HG03469 (cell line): Measurements from ENCODE around the gene PRKAR1B.

Source experiments
- ATAC-seq: cut with Tn5 transposase; IDR thresholded peaks from one replicate; pipeline ENCODE4 v1.9.1; 2021; ENCODE audit warnings: mild to moderate bottlenecking, moderate library complexity, moderate number of reproducible peaks; ENCODE audit not compliant: unreplicated experiment

The PRKAR1B gene

DNA sequence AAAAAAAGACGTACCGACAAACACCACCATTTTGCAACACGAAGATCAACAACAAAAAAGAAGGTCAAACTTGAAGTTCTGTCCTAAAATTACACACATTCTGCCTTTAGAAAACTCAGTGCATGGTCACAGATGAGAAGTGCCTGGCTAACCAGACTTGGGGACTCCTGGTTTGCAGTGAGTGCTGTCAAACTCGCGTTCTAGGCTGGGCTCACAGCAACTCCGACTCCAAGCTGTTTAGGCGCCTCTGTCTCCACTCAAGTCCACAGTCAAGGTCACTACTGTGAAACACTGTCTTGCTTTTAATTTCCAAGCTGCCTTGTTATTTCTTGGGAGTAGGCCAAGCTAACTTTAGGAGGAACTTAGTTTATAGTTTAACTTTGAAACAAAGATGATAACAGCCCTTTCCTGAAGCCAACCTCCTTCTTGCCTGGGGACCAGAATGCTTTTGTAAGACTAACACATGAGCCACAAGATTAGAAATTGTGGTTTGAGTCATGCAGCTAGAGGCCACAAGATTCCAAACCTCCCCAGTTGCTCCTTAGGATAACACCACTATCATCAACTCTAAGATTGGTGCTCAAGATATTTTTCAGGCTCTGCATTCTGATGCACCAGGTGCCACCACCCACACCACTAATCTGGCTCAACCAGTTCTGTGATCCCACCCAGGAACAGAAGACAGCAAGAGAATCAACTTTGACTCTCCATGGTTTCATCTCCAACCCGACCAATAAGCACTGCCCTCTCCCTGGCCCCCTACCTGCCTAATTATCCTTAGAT lies 1.7 kb downstream of the PRKAR1B start:
- ATAC-seq = no peak

DNA sequence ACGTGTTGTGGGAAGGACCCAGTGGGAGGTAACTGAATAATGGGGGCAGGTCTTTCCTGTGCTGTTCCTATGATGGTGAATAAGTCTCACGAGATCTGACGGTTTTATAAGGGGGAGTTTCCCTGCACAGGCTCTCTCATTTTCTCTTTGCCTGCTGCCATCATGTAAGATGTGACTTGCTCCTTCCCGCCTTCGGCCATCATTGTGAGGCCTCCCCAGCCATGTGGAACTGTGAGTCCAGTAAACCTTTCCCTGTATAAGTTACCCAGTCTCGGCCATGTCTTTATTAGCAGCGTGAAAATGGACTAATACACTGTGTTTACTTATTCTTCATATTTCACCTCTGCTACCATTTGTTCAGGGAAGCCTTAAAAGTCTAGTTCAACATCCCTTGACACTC lies 2.8 kb downstream of the PRKAR1B start:
- ATAC-seq = no peak

DNA sequence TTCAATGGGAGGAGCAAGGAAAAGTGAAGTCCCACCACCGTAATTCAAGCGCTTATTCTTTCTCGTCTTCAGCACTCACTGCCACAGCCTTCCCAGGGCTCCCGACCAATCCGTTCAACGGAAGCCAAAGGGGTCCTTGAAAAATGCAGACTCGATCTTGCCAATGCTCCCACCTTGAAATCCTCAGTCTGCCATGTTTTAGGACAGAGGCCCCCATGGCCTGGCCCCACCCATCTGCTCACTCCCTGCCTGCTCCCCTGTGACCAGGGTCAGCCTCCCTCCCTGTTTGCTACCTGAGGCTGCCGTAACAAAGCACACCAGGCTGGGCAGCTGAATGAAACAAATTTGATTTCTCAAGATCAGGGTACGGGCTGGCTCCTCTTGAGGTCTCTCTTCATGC lies 3.5 kb downstream of the PRKAR1B start:
- no peak for ATAC-seq

DNA sequence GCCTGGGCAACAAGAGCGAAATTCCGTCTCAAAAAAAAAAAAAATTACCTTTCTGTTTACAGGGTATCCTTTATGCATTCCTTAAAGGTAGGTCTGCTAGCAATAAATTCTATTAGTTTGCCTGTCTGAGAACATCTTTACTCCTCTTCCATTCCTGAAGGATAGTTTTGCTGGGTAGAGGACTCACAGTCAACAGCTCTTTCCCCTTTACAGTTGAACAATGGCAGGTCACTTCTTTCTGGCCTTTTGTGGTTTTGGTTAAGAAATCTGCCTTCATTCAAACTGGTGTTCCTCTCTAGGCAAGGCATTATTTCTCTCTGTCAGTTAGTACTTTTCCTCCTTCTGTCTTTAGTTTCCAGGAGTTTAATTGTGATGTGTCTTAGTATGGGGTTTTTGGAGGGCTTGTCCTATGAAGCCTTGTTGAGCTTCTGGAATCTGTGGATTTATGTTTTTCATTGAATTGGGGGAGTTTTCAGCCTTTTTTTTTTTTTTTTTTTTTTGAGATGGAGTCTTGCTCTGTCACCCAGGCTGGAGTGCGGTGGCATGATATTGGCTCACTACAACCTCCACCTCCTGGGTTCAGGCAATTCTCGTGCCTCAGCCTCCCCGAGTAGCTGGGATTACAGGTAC lies 5.3 kb downstream of the PRKAR1B start:
- no peak for ATAC-seq

DNA sequence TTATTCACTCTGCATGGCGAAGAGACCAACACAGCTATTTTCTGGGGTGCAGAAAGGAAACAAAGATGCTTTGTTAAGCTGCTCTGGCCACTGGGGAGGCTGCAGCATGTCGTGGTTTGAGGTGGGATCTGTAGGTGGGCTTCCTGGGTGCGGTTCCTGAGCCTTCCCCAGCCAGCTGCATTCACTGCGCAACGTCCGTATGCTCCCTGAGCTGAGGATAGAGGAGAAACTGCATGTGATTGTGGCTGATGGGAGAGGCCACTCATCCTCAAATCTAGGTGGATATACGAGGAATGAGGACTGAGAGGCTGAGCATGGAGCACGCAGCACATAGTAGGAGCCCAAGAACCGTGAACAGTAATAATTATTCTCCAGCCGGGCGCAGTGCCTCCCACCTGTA lies 10.4 kb downstream of the PRKAR1B start:
- ATAC-seq = no peak

DNA sequence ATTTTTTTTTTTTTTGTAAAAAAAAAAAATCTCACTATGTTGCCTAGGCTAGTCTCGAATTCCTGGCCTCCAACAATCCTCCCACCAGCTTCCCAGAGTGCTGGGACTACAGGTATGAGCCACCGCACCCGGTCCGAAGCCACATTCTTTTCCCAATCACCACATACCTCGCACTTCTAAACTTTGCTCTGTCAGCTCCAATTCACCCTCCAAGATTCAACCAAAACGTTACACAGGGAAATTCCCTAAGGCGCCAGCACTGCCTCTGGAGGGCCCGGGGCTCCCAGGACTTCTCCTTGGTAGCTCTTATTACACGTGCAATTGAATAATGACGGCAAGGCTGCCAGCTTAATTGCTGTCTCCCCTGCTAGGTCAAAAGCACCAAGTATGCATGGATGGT lies 10.9 kb downstream of the PRKAR1B start:
- no peak for ATAC-seq

DNA sequence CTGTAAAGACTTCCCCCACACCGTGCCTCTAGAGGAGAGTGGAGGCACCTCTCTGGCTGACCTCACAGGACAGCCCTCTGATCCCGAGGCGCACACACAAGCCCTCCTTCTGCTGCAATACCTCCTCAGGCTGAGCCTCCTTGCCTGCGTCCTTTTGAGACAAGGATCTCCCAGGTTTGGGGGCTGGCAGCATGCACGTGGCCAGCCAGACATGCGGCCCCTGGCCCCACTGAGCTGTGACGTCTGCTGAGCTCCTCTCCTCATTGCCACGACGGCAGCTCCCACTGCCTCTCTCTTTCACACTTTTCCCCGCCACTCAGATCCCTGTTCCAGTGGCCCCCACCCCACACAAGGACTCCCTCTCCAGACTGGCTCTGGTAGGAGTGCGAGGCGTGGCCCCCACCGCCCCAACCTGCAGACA lies 12.8 kb downstream of the PRKAR1B start:
- no peak for ATAC-seq

DNA sequence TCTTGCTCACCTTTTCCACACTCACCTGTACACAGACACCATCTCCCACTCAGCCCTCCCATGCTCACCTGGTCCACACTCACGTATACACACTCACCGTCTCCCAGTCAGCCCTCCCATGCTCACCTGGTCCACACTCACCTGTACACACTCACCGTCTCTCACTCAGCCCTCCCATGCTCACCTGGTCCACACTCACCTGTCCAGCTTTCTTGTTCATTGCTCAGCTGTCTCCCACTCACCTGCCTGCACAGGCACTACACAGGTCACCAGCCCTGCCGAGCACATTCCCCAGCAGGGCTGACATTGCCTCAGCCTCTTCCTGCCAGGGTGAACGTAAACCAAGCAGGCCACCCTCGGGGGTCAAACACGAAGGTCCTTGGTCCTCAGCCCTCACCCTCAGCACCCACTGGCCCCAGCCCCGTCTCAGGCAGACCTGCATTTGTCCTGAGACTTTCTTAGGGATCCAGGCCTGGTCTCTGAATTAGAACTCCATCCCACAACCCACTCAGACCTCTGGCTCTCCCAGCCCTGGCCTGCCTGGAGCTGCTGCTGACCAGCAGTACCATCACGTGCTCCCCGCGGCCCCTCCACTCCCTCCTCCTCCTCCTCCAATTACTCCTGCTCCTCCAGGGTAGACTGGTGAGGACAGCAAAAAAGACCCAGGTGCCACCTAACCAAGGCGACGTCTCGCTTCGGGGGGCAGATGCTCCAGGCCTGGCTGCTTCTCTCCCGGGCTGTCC lies 13.4 kb downstream of the PRKAR1B start:
- no peak for ATAC-seq

DNA sequence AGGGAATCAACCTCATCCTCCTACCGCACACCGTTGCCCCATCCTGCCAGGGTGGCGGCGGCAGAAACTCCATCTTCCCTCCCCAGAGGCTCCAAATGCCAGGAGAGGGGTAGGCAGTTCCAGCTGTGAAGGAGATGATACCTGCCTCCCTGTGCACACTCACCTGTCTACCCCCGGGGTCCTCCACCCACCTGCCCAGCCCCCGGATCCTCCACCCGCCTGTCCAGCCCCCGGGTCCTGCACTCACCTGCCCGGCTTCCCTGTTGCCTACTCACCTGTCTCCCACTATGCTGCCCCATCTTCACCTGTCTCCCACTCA lies 14.0 kb downstream of the PRKAR1B start:
- ATAC-seq = no peak

DNA sequence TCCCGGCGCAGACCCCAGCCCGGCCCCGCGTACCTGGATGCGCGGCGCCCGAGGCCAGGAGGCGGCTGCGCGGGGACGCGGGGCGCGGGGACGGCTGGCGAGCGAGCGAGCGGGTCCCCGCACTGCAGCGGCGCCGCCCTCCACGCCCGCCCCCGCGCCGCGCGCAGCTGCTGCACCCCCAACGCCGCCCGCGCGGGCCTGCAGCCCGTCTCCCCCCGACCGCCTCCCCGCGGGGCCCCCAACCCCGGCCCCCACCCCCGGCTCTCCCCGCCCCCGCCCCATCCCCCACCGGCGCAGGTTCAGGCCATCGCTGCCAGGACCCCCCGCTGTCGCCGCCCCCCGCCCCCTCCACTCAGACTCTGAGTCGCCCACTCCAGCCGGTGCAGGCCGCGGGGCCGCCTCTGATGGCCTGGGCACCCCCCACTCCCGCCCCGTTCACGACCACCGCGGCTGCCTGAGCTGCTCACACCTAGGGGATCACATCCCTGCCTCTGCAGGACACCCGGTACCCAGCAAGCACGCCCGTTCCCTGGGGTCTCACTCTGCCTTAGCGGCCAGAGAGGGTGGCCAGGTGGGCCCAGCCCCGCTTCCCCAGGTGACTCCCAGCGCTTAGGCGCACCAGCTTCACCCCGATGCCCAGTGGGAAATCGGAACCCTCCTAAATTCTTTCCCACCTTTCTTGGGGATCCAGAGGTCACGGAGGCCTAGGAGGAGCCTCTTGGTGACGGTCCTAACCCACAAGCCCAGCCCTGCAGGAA lies 14.5 kb downstream of the PRKAR1B start:
- no peak for ATAC-seq

DNA sequence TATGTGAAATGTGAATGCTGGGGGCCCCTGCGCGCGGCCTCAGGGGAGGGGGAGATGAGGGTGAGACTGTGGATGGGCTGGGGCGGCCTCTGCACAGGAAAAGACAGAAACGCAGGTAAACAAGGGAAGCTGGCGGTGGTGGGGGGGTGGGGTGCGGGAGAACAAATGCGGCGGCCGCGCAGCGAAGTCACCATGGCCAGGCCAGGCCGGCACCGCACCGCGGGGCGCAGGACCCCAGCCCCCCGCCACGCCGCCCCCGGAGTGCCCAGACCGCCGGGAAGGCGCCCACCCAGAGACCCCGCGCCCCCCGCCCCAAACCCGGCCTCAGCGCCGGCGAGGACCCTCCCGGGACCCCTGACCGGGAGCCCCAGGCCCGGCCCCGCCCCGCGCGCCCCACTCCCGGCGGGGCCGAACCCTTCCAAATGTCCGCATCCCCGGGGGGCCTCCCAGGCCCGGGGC lies 15.1 kb downstream of the PRKAR1B start:
- no peak for ATAC-seq

DNA sequence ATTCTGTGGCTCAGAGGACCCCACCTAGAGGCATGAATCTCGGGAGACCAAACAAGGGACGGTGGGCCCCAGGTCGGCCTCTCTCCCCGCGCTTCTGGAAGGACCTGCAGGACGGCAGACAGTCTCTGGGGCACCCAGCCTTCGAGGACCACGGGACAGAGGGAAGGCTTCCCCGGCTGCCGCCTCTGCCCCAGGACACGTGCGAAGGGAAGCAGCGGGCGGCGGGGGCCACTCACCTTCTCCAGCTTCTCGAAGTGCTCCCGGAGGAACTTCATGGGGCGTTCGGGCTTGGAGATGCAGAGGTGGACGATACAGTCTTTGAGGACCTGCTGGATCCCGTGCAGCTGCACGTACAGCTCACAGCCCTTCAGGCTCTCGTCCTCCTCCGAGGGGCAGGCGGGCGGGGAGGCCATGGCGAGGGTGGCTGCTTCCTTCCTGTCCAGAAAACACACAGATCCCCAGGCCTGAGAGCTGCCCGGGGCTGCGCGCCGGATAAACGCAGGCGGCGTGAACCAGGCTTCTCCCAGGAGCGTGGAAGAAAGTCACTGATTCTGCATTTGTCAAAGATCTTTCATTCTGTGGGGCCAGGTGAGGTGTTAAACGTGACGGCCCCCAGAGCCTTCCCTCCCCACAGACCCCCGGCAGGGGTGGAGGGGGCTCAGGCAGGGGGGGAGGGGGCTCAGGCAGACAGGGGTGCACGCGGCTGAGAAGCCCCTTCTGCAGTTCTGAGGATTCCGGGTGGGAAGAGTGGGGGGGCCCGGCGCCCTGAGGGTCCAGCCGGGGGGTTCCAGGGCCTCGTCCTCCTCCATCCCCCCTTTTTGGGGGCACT lies 15.8 kb downstream of the PRKAR1B start:
- ATAC-seq = no peak

DNA sequence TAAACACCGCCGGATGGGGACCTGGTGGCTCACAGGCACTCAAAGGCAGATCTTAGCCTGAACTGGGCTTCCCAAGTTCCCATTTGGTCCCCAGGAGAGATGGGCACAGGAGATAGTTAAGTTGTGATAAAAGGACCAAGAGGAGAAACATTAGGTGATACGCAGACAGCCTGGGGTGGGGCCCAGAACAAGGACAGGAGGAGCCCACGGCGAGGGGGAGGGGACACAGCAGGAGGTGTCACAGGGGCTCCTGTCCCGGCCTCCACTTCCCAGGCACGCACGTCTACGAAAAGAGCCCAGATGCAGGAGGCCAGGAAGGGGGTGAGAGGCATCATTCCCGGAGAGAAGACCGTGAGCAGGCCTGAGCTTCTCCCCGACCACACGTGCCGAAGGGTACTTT lies 16.9 kb downstream of the PRKAR1B start:
- no peak for ATAC-seq

DNA sequence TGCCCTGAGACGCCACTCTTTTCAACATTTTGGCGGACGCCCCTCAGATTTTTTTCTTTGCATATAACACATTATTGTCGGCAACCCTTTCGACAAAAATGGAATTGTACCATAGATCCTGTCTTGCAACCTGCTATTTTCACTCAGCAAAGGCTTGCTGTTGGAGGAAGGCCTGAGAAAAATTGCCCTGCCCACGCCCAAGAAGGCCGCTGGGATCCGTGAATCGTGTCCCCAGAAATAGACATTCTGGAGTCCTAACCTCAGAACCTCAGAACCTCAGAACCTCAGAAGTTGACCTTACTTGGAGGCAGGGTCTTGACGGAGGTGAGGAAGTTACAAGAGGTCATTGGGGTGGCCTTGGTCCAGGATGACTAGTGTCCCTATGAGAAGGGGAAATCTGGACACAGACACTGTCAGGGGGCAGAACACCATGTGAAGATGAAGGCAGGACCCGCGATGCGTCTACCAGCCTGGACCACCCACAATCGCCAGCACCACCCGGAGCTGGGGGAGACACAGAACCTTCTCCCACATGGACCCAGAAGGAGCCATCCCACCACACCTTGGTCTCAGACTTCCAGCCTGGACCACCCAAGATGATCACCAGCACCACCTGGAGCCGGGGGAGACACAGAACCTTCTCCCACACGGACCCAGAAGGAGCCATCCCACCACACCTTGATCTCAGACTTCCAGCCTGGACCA lies 19.6 kb downstream of the PRKAR1B start:
- ATAC-seq = no peak

DNA sequence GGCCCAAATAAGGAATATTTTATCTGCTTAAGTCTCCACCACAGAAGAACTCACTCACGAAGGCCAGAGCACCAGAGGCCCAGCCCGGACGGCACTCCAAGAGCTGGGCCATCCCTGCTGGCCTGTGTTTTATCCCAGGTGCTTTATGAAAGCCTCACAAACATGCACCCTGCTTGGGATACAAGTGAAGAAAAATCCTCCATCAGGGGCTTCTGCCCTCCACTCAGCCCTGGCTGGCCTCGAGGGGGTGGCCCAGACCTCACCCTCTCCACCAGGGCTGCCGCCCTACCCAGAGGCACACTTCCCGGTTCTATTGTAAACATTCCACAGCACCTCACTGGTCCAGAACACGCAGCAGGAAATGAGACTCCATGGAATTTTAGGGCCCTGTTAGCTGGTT lies 20.4 kb downstream of the PRKAR1B start:
- no peak for ATAC-seq

DNA sequence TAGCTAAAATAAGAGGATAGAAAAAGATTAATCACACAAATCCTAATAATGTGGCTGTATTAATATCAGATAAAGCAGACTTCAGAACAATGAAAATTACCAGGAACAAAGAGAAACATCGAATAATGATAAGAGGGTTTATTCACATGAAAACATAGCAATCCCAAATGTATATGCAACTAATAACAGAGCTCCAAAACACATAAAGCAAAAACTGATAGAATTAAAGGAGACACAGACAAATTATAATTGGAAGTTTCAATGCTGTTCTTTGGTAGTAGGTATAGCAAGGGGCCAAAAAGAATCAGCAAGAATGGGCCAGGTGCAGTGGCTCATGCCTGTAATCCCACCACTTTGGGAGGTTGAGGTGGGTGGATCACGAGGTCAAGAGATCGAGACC lies 24.0 kb downstream of the PRKAR1B start:
- ATAC-seq = no peak

DNA sequence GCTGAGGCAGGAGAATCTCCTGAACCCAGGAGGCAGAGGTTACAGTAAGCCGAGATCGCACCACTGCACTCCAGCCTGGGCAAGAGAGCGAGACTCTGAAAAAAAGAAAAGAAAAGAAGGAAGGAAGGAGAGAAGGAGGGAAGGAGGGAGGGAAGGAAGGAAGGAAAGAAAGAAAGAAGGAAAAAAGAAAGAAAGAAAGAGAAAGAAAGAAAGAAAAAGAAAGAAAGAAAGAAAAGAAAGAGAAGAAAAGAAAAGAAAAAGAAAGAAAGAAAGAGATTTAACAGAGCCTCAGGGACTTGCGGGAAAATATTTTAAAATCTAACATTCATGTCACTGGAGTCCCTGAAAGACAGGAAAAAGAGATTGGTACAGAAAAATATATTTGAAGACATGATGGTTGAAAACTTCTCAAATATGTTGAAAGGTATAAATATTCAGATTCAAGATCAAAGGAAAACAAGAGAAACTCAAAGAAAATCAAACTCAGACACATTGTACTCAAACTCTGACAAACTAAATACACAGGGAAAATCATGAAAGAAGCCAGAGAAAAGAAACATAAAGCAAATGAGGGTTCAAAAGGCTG lies 25.9 kb downstream of the PRKAR1B start:
- no peak for ATAC-seq

DNA sequence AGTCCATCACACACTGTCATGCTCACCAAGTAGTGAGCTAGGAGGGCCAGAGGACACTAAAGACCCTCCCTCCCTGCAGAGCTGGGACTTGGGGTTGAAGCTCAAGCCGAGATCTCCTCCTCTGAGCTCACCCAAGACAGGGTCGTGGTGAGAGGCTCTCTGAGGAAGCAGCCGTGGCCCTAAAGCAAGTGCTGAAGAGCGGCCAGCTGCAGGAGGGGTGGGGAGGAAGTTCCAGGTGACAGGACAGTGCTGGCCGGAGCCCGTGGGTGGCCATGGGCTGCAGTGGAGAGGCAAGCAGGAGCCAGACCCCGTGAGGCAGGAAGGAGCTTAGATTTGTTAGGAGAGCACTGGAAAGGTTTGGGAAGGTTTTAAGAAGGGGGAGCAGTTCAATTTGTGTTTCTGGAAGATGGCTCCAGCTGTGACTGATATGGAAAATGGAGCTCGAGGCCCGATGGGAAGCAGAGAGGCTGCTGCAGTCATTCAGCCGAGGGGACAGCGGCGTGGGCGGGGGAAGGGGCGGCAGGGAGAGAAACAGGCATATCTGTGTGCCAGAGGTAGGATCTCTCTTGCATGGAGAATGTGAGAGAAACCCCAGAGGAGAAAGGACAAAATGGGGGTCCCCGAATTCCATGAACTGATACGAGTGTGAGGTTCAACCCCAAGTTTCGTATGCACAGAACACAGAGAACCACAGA lies 27.5 kb downstream of the PRKAR1B start:
- no peak for ATAC-seq
